Spleen (tissue), 7 donors: Measurements from ENCODE around the gene SEMA6D.

Experiments used
- POLR2AphosphoS5 ChIP-seq, 3 donors: sonication (generic); formaldehyde crosslinking; IDR thresholded peaks; one replicate each; pipeline ENCODE4 v1.5.1; 2017; ENCODE audit warnings: antibody characterized with exemption in 3 of 3
- TF ChIP-seq, protein P1 (sequence below), 11 experiments: fragments of 200-600 bp in 7 of 11; fragments of 450-650 bp in 4 of 11; sonication (generic) in 4 of 11; IDR thresholded peaks in 8 of 11; conservative IDR thresholded peaks in 3 of 11; 1 replicate in 7 of 11; 2 replicates in 4 of 11; pipeline versions ENCODE4 v1.4.0 to v1.8.0; 2016 to 2021; ENCODE audit warnings: antibody characterized with exemption in 11 of 11, inconsistent platforms in 4 of 11, mild to moderate bottlenecking in 1 of 11
- donor health status: DM: no; HTN: no; CAD: no; lungs with moderate emphysema.
- donor health status: DM: no; HTN: no; CAD: no.
- donor health status: DM: no; HTN: no; CAD: no.

DNA sequence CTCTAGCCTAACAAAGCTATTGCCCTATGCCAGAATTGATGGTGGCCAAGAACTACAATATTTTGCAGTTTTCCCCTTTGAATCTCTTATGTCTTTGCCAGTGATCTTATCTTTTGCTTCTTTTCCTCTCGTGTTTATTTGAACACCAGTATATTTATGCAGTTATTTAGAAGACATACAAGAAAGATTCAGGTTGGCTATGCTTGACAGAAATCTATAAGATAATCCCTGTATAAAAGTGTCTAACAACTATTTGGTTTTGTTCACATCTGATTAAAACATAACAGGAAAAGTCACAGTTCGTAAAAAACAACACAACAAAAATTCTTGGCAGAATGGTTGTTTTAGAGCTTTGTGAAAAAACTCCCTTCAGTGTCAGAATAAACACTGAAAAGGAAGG lies 63.7 kb downstream of the SEMA6D start:
- no peak for TF ChIP-seq POLR2AphosphoS5 (IDR thresholded peaks at IDR 0.05)
- TF ChIP-seq, protein P1, sequence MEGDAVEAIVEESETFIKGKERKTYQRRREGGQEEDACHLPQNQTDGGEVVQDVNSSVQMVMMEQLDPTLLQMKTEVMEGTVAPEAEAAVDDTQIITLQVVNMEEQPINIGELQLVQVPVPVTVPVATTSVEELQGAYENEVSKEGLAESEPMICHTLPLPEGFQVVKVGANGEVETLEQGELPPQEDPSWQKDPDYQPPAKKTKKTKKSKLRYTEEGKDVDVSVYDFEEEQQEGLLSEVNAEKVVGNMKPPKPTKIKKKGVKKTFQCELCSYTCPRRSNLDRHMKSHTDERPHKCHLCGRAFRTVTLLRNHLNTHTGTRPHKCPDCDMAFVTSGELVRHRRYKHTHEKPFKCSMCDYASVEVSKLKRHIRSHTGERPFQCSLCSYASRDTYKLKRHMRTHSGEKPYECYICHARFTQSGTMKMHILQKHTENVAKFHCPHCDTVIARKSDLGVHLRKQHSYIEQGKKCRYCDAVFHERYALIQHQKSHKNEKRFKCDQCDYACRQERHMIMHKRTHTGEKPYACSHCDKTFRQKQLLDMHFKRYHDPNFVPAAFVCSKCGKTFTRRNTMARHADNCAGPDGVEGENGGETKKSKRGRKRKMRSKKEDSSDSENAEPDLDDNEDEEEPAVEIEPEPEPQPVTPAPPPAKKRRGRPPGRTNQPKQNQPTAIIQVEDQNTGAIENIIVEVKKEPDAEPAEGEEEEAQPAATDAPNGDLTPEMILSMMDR (IDR thresholded peaks at IDR 0.05 in 8 of 11, conservative IDR thresholded peaks at IDR 0.05 in 3 of 11): no peak
